ENCODE measurements around the gene RAP2C.
A peak's percentile ranks its signal among the peaks of the same experiment; 100 is the strongest.

RAP2C gene

GRCh38 chrX:132219343-132219768 is at the start of gene RAP2C:
RAP2C (minus strand) TSS chrX:132219447; CDS start chrX:132217268, 2,179 bp downstream.
- in situ Hi-C loops (cut with HindIII; ENCODE audit: low sequenced_read_pairs) = no loop called here
- TF ChIP-seq, protein P1, sequence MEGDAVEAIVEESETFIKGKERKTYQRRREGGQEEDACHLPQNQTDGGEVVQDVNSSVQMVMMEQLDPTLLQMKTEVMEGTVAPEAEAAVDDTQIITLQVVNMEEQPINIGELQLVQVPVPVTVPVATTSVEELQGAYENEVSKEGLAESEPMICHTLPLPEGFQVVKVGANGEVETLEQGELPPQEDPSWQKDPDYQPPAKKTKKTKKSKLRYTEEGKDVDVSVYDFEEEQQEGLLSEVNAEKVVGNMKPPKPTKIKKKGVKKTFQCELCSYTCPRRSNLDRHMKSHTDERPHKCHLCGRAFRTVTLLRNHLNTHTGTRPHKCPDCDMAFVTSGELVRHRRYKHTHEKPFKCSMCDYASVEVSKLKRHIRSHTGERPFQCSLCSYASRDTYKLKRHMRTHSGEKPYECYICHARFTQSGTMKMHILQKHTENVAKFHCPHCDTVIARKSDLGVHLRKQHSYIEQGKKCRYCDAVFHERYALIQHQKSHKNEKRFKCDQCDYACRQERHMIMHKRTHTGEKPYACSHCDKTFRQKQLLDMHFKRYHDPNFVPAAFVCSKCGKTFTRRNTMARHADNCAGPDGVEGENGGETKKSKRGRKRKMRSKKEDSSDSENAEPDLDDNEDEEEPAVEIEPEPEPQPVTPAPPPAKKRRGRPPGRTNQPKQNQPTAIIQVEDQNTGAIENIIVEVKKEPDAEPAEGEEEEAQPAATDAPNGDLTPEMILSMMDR (IDR thresholded peaks at IDR 0.05; ENCODE audit: low read depth, low read length) = peak; percentile 67
- peak within 1 kb of the TSS; percentile 61 for H3K4me3 ChIP-seq (ENCODE audit: low read depth, low read length)
- DNase-seq (ENCODE audit: low read depth, low spot score) = peak; percentile 53

GRCh38 chrX:132267392-132267791 is 48.1 kb upstream of the RAP2C start:
- DNase-seq (ENCODE audit: low read depth, low spot score) = no peak
- TF ChIP-seq, protein P1 (IDR thresholded peaks at IDR 0.05; ENCODE audit: low read depth, low read length) = no peak
- no peak overlapping the region for H3K4me3 ChIP-seq (ENCODE audit: low read depth, low read length)
- in situ Hi-C loops (cut with HindIII; ENCODE audit: low sequenced_read_pairs) = no loop called here

DNA sequence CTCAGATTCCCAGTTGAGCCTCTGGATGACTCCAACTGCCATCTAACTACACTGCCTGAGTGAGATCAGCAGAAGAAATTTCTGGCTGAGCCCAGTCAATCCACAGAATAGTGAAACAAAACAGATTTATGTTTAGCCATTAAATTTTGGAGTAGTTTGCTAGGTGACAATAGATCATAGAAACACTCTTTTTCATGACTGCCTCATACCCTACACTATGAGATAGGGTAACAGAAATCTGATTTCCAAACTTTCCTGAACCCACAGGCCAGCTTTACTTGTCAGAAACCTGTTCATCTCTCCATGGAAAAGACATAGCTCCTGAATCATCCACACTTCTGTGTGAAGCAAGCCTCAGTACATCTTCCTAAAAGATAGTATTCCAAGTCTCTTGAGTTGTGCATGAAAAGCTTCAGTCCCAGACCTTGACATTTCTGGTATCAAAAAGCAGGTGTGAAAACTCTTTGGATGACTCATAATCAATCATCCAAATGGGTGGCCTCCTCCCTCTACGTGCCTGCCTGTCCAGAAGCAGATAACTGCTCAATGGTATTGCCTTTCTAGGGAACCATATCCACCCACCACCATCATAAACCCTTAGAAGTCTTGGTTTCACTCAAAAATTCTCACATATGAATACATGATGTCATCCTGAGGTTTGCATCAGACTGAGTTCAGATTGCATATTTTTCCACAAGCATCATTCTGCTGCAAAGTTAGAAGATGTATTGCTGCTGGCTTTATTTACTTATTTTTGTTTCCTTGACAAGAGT is 47.5 kb upstream of the RAP2C start:
- in situ Hi-C loops (cut with HindIII; ENCODE audit: low sequenced_read_pairs) = no loop called here
- DNase-seq (ENCODE audit: low read depth, low spot score) = peak; percentile 7
- TF ChIP-seq, protein P1 (IDR thresholded peaks at IDR 0.05; ENCODE audit: low read depth, low read length) = no peak
- no peak overlapping the region for H3K4me3 ChIP-seq (ENCODE audit: low read depth, low read length)

DNA sequence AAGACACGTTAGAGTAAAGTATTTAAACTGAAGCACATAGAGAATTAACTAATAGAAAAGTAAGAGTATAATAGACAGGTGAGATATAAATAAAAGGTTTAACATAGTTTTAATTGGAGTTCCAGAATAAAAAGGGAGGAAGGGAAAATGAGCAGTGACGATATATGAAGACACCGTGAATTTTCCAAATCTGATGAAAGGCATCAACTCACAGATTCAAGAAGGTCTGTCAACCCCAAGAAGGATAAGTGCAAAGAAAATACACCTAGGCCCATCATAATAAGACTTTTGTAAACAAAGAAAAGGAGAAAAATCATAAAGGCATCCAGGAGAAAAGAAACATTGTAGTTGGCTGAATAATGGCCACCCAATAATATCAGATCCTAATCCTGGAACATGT is 43.9 kb upstream of the RAP2C start:
- TF ChIP-seq, protein P1 (IDR thresholded peaks at IDR 0.05; ENCODE audit: low read depth, low read length) = no peak
- in situ Hi-C loops (cut with HindIII; ENCODE audit: low sequenced_read_pairs) = no loop called here
- no peak for DNase-seq (ENCODE audit: low read depth, low spot score)
- no peak overlapping the region for H3K4me3 ChIP-seq (ENCODE audit: low read depth, low read length)

- in situ Hi-C loops (cut with HindIII; ENCODE audit: low sequenced_read_pairs) = no loop called here
- DNase-seq (ENCODE audit: low read depth, low spot score) = no peak
- no peak overlapping the region for H3K4me3 ChIP-seq (ENCODE audit: low read depth, low read length)
- TF ChIP-seq, protein P1 (IDR thresholded peaks at IDR 0.05; ENCODE audit: low read depth, low read length) = no peak
Measured at GRCh38 chrX:132258509-132258908, 39.3 kb upstream of the RAP2C start.

- TF ChIP-seq, protein P1 (IDR thresholded peaks at IDR 0.05; ENCODE audit: low read depth, low read length) = no peak
- no peak overlapping the region for H3K4me3 ChIP-seq (ENCODE audit: low read depth, low read length)
- peak; percentile 15 for DNase-seq (ENCODE audit: low read depth, low spot score)
- in situ Hi-C loops (cut with HindIII; ENCODE audit: low sequenced_read_pairs) = no loop called here
Measured at GRCh38 chrX:132257116-132257515, 37.9 kb upstream of the RAP2C start.
